Ascending aorta (tissue), 2 donors: ENCODE measurements around the gene MCM3. TPM values are rescaled to one million over a fixed set of nuclear protein-coding genes. Genes with fewer than 3 reads are reported as not detected.

ENCODE experiments used
- DNase-seq, 2 donors: peaks; one replicate each; pipeline ENCODE4 v3.0.0-alpha.2; 2019; ENCODE audit warnings: low spot score in 2 of 2
- H3K27ac ChIP-seq, 2 donors: fragments of 200-600 bp; sonication (generic); one replicate each; pipeline ENCODE4 v1.5.1; 2016 to 2017; ENCODE audit warnings: mild to moderate bottlenecking in 1 of 2
- H3K27me3 ChIP-seq: fragments of 200-600 bp; sonication (generic); one replicate; pipeline ENCODE4 v1.5.1; 2017
- H3K36me3 ChIP-seq, 2 donors: fragments of 200-600 bp; sonication (generic); one replicate each; pipeline ENCODE4 v1.5.1; 2016
- H3K4me1 ChIP-seq, 2 donors: fragments of 200-600 bp; sonication (generic); one replicate each; pipeline ENCODE4 v1.5.1; 2016 to 2017; ENCODE audit warnings: mild to moderate bottlenecking in 1 of 2
- H3K4me3 ChIP-seq, 2 donors: fragments of 200-600 bp; sonication (generic); one replicate each; pipeline ENCODE4 v1.5.1; 2016 to 2017; ENCODE audit warnings: mild to moderate bottlenecking in 1 of 2
- H3K9me3 ChIP-seq, 2 donors: fragments of 200-600 bp; sonication (generic); one replicate each; pipeline ENCODE4 v1.5.1; 2016
- CTCF ChIP-seq, 3 experiments: fragments of 200-600 bp in 2 of 3; fragments of 450-650 bp in 1 of 3; sonication (generic) in 2 of 3; IDR thresholded peaks; one replicate each; pipeline ENCODE4 v1.5.1; 2016 to 2019; ENCODE audit warnings: antibody characterized with exemption in 3 of 3, mild to moderate bottlenecking in 1 of 3, moderate library complexity in 1 of 3
- intact Hi-C: fragments of 100-400 bp; cut with DNase I; formaldehyde crosslinking; loops from one replicate; pipeline ENCODE4 v1.15.1; 2023
- total RNA-seq: library from RNA; depleted of rRNA; stranded (reverse); fragments of >200 nt; gene quantifications from one replicate; pipeline ENCODE4 v1.1.0, GENCODE V29; 2016

The MCM3 gene
- total RNA-seq, result 44.6 TPM

- DNase-seq, result peak; percentile 96 to 99
- H3K36me3 ChIP-seq, result peaks cover 14 to 29% of the 10 kb centered on the region in 2 donors
- H3K9me3 ChIP-seq, result no peaks in the 10 kb centered on the region
- H3K4me3 ChIP-seq, result peak within 1 kb of the TSS; percentile 75 to 100
- H3K27me3 ChIP-seq, result no peaks in the 10 kb centered on the region
- intact Hi-C loops, result loop anchor here (1.0 to 10.0 kb wide), 7 partner anchors 78 to 380 kb away; partner anchors contain the start of genes EFHC1, PAQR8 and TRAM2
- peaks cover 10 to 11% of the 10 kb centered on the region in 2 donors for H3K4me1 ChIP-seq
- peak within 1 kb of the TSS; percentile 71 to 72 for H3K27ac ChIP-seq
- TF ChIP-seq CTCF (IDR thresholded peaks at IDR 0.05), result no peak
Measured at GRCh38 chr6:52284460-52285176, at the start of gene MCM3. MCM3 (minus strand) TSS chr6:52284742; CDS start chr6:52284674, 68 bp downstream.

GRCh38 chr6:52333840-52334200 lies 49.3 kb upstream of the MCM3 start:
- Histone ChIP-seq H3K4me1 (no peaks in the 10 kb centered on the region), H3K9me3 (no peaks in the 10 kb centered on the region), H3K27ac (no peak overlapping the region), H3K27me3 (no peaks in the 10 kb centered on the region), H3K4me3 (no peak overlapping the region), H3K36me3 (no peaks in the 10 kb centered on the region)
- no peak for TF ChIP-seq CTCF (IDR thresholded peaks at IDR 0.05)
- intact Hi-C loops, result no loop called here
- DNase-seq, result no peak

- no peaks in the 10 kb centered on the region for H3K4me1 ChIP-seq
- H3K36me3 ChIP-seq, result no peaks in the 10 kb centered on the region
- no peak overlapping the region for H3K4me3 ChIP-seq
- no peak overlapping the region for H3K27ac ChIP-seq
- TF ChIP-seq CTCF (IDR thresholded peaks at IDR 0.05), result no peak
- DNase-seq, result no peak
- H3K27me3 ChIP-seq, result no peaks in the 10 kb centered on the region
- intact Hi-C loops, result no loop called here
- H3K9me3 ChIP-seq, result no peaks in the 10 kb centered on the region
Measured at GRCh38 chr6:52331793-52332457, 47.4 kb upstream of the MCM3 start.

GRCh38 chr6:52330470-52330869 lies 45.9 kb upstream of the MCM3 start:
- DNase-seq, result no peak
- intact Hi-C loops, result no loop called here

GRCh38 chr6:52328729-52329128 lies 44.2 kb upstream of the MCM3 start:
- Histone ChIP-seq H3K9me3 (no peaks in the 10 kb centered on the region), H3K36me3 (no peaks in the 10 kb centered on the region), H3K4me3 (no peak overlapping the region), H3K4me1 (no peaks in the 10 kb centered on the region), H3K27ac (no peak overlapping the region), H3K27me3 (no peaks in the 10 kb centered on the region)
- intact Hi-C loops, result no loop called here
- no peak for DNase-seq
- no peak for TF ChIP-seq CTCF (IDR thresholded peaks at IDR 0.05)

More at GRCh38 chr6:52330470-52330869, 45.9 kb upstream of the MCM3 start:
- Histone ChIP-seq H3K4me1 (no peaks in the 10 kb centered on the region), H3K9me3 (no peaks in the 10 kb centered on the region), H3K27me3 (no peaks in the 10 kb centered on the region), H3K36me3 (no peaks in the 10 kb centered on the region), H3K27ac (no peak overlapping the region), H3K4me3 (no peak overlapping the region)
- no peak for TF ChIP-seq CTCF (IDR thresholded peaks at IDR 0.05)
